Epithelial cell of alveolus of lung (primary cell): ENCODE measurements around the gene SHMT1. TPM values are rescaled to one million over a fixed set of nuclear protein-coding genes. Genes with fewer than 3 reads are reported as not detected.

ENCODE experiments used
- total RNA-seq: library from RNA; depleted of rRNA; stranded (reverse); fragments of >200 nt; gene quantifications from 2 replicates; pipeline ENCODE4 v1.2.1, GENCODE V29; 2015

Gene SHMT1
- 15.0 and 15.2 TPM in 2 replicates for total RNA-seq

DNA sequence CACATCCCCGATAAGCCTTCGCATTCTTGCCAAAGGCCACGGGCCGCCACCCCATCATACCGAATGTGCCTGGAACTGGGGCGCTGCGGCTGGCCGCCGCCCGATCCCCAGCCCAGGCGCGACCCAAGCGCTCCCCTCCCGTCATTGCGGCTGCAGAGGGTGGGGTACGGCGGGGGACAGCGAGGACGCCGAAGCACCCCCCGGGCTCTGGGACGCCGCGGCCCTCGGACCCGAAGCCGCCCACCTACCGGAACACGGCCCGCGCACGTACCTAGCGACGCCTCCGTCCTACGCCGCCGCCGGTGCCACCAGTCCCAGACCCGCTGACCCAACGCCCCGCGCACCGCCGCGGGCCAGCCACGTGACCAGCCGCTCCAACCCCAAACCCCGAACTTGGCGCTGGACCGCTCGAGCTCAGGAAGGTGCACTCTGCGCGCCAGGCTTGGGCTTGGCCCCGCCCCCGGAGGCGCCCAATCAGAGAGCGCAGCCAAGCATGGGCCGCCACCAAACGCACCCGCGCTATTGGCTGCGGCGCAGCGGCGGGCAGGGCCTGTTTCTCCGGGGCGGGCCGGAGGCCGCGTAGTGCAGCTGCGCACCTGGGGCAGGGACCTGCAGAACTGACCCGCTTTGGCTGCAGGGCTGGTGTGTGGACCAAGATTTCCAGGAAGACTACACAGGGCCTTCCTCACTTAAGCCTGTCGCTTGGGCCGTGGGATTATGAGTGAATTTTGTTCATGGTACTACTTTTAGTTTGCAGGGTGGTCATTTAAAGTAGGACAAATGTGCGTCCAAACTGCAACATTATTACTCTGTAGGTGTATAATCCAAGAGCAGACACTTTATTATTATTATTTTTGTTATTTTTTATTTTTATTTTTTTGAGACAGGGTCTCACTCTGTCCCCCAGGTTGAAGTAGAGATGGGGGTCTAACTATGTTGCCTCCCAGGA, at the start of gene SHMT1:
TSS of gene SHMT1 (minus strand) at position 450 of the 949 bp plus-strand sequence. CDS start 7,569 bp downstream, outside the sequence.

GRCh38 chr17:18377437-18378204, 14.3 kb upstream of the SHMT1 start, which contains the start of gene EVPLL:
TSS of gene EVPLL (plus strand) at chr17:18377778. CDS start at chr17:18380938, 3,160 bp downstream.

GRCh38 chr17:18314731-18315561, 48.4 kb downstream of the SHMT1 start, which contains the start of the genes SMCR8 and TOP3A:
TSS of gene SMCR8 (plus strand) at chr17:18315293. CDS start at chr17:18315790, 497 bp downstream.
TSS of gene TOP3A (minus strand) at chr17:18314994. CDS start at chr17:18314778, 216 bp downstream.

Other genes with a start within 250 kb of the SHMT1 start
- 95.8 and 104 TPM in 2 replicates for gene ALKBH5, start 179.7 kb downstream of the SHMT1 start, total RNA-seq
- 45.4 and 50.0 TPM in 2 replicates for gene LLGL1, start 137.9 kb downstream of the SHMT1 start, total RNA-seq
- gene FLII, start 104.8 kb downstream of the SHMT1 start, total RNA-seq, result 172 and 224 TPM in 2 replicates
- gene MIEF2, start 102.9 kb downstream of the SHMT1 start, total RNA-seq, result 10.5 and 13.7 TPM in 2 replicates
- 19.7 and 22.4 TPM in 2 replicates for gene TOP3A, start 48.6 kb downstream of the SHMT1 start, total RNA-seq
- 9.3 and 12.5 TPM in 2 replicates for gene SMCR8, start 48.3 kb downstream of the SHMT1 start, total RNA-seq
- gene EVPLL, start 14.2 kb upstream of the SHMT1 start, total RNA-seq, result 0.08 TPM in 1 of 2 replicates, not detected in the other
- gene LGALS9C, start 113.2 kb upstream of the SHMT1 start, total RNA-seq, result not detected in 2 replicates